GM18873 (cell line): ENCODE results near the gene UQCC3.

Experiments
- ATAC-seq: cut with Tn5 transposase; IDR thresholded peaks from one replicate; pipeline ENCODE4 v1.9.1; 2021; ENCODE audit warnings: mild to moderate bottlenecking, moderate library complexity, moderate number of reproducible peaks; ENCODE audit not compliant: unreplicated experiment, low FRiP score

Gene UQCC3

DNA sequence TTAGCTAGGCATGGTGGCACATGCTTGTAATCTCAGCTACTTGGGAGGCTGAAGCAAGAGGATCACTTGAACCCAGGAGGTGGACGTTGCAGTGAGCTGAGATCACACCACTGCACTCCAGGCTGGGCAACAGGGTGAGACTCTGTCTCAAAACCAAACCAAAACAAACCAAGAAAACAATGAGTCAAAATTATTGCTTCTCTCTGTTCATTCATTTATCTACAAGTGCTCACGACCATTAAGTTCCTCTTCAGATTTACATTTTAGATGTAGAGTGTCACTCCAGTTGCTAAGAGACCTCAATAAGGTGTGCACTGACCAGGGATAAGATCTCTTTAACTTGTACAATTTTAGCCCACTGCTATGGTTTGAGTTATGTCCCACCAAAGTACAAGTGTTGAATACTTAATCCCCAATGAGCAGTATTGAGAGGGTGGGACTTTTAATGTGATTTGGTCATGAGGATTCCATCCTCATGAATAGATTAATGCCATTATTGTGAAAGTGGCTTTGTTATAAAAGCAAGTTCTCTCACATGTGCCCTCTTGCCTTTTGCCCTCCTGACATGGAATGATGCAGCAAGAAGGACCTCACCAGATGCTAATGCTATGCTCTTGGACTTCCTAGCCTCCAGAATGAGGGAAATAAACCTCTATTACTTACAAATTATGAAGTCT, 48.0 kb downstream of the UQCC3 start:
- ATAC-seq = no peak

DNA sequence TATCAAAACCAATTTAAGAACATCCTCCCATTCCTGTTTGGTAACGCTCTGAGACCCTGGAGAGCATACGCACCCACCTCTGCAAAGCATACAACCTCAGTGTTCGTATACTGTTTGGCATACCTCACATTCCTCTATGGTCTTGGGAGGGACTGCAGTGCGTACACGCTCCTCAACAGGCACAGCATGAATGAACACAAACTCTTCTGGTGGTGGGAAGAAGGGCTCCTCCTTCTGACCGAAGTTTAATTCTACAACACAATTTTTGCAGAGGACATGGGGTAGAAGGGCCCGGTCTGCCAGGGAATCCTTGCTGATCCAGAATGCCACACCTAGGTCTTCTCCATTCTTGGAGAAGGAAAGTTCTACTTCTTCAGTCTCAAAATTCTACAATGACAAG, 50.5 kb downstream of the UQCC3 start:
- no peak for ATAC-seq
